NCI-H1930 (cell line): Measurements from ENCODE around the gene ISM1.

ENCODE experiments used
- DNase-seq, 2 experiments: peaks; one replicate each; lab custom pipeline; 2025; lab: John Stamatoyannopoulos, UW

ISM1 gene

DNA sequence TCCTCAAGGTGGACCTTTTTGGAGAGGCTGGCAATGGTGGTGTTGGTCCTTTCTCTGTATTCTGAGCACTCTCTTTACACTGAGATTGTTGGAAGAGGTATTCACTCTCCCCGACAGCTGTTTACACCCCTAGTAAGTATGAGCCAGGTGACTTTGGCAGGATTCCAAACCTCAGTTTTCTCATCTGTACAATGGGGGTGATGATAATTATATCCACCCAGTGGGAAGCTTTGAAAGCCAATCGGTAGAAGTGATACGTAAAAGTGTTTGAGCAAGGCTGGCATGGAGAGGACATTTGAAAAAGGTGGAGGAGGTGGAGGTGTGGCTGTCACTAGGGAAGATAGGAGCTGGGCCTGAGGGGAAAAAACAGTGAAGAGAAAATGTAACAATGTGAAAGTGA lies 35.5 kb downstream of the ISM1 start:
- DNase-seq: no peak

DNA sequence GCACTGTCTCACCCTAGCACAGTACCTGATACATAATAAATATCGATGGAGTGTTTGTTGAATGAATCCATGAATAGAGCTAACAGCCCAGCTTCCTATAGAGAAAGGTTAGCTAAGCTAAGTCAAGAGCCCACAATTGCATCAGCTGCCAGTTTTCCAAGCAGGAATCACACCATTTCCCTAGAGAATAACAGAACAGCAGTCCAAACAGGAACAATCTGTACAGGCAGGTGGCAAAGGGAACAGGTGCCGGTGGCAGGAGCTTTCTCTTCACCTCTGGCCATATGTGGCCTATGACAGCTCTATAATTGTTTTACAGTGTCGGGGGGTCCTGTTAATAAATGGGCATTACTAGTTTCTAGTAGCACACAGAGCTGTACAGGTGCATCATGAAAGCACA lies 38.8 kb downstream of the ISM1 start:
- DNase-seq: peak; percentile 67 to 76

DNA sequence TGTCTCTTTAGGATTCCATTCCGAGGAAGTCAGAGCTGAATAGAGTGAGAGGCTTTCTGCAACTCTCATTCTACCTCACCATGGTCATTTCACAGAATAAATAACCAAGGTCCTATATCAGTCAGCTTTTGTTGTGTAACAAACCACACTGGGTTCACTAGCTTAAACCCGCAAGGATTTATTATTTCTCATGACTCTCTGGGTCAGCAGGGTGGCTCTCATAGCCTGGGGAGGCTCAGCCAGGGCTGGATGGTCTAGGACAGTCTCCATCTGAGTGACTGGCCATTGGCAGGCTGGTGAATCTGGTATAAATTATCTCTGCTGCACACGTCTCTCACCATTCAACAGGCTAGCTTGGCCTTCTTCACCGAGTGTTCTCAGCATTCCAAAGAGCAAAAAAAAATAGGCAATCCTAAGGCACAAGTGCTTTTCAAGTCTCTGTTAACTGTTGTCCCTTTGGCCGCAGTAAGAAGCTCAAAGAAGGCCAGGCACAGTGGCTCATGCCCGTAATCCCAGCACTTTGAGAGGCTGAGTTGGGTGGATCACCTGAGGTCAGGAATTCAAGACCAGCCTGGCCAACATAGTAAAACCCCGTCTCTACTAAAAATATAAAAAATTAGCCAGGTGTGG lies 39.7 kb downstream of the ISM1 start:
- DNase-seq: no peak

DNA sequence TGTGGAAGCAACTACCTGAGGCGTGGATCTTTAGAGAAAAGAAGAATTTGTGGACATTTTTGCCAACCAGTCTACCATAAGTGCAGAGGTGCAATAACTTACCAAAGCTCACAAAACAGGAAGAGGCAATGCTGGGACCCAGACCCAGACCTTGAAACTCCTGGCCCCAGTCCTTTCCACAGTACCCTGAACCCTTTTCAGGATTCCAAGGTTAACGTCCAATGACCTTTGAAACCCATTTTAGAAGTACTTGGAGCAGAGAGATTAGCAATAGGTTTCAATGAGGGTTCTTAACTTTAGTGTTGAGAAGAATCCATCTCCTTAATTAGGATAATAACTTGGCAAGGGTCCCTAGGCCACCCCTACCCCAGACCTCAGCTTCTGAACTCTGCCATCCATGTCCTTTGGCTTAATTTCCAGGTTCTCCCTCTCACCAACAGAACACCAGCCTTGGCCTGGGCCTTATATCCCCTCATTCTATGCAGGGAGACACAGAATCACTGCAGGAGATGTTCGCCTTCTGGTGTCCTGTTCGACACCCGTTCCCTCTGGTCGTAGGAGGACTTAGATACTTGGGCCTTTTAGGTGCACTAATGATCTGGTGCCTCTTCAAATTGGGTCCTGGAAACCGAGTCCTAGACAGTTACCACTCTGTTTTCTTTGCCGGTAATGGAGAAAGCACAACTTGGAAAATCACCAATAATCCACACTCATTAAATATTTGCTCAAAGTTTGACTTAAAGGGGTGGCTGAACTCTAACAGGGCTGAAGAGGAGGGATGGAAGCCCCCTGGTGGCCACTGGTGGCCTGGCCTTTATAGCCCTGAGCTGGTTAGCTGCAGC lies 40.6 kb downstream of the ISM1 start:
- peak; percentile 46 to 57 for DNase-seq

DNA sequence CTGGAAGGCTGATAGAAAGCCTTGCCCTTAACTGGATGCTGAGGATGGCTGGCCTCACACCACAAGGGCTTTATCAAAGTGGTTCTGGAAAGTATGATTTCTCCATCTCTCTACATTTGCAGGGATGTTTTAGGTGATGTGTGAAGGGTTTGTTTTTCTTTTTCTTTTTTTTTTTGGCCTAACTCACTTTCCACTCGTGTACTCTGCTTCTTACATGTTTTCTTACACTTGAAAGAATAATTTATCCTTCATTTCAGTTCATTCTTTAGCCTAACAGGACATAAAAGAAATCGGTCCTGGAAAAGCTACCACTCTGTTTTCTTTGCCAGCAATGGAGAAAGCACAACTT lies 41.2 kb downstream of the ISM1 start:
- DNase-seq: no peak

DNA sequence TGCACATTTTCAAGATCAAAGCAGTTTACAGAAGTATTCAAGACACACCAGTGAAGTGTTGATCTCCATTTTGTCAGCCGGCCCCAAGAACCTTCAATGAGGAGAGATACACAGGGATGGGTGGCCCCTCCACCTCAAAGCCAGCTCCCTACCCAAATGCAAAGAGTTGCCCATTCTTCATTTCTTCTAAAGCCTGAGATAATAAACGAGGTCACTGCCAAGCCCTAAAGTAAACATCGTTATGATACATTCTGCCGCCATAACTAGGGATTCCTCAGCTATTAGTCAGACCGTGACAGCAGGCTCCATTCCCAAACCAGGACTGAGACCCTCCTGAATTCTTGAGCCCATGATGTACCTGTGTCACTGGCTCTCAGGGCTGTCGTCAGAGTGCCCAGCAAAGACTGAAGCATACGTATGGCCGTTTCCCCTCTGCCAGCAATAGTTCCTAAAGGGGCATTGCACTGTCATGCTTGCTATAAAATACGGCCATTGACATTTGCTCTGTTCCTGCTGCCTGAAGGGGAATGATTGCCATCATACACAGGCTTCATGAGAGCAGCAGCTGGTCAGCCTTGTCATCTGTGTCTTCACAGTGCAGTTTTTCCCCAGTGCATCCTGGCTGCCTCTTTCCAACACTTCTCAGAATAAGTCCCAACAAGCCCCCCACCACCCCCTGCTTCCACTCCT lies 41.7 kb downstream of the ISM1 start:
- DNase-seq: no peak

DNA sequence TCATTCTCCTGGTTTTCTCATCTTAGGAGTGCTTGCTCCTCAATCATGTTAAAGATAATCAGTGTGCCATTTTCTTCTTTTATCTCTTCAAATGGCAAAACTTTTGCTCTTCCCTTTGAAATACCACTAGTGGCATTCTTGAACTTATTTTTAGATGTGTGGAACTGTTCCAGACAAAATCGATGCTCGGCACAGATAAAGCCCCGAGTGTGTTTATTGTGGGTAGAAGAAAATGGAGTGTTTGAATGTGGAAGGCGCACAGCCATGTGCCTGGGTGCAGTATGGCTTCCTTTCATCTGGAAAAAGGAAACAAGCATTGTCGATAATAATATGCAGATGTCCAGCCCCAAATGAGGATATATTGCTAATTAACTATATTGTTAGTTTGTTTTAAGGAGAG lies 42.4 kb downstream of the ISM1 start:
- no peak for DNase-seq

DNA sequence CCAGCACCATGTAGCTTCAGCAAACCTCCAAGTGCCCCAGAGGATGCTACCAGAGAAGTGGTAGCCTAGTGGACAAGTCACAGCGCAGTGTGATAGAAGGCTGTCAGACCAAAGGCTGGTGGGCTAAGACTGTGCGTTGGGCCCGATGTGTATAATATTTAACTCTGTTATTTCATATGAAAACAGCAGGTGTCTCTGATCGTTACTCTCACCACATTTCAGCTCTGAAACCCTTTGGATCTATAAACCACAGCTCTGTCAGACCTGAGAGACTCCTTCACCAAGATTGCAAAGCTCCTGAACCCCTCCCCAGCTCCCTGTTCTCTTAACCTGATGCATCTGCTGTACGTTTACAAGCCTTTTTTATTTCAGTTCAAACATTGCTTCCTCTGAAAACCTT lies 43.8 kb downstream of the ISM1 start:
- no peak for DNase-seq

DNA sequence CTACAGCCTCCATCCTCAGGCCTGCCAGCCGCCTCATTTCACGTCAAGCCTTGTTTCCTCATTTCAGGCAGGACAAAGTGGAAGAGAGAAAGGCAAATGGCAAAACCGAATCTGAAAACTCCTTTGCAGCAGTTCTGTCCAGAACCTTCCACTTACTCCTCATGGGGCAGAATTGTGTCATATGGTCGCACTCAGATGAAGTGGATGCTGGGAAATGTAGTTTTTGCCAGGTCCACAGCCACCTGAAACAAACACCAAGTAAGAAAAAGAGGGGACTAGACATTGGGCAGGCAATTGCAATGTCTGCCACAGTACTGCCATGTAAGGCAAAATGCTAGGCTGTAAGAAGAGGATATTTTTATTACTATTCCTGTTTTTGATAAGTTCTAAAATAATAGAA lies 44.9 kb downstream of the ISM1 start:
- no peak for DNase-seq

DNA sequence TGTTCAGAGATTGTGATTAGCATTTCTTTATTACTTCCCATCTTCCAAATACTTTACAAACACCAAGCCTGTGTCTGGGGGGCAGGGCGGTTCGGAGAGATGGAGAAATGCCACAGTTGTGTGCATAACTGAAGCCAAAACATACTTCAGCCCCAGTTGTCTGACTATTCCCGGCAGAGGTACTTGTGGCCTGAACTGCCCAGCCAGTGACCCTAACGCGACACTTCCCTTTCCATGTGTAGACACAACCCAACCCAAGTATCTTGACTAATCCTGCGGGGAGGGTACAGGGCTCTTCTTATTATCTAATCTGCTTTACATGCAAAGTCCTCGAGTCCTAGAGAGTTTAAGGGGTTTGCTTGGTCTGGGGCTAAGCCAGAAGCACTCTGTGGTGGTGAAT lies 46.2 kb downstream of the ISM1 start:
- DNase-seq: no peak

DNA sequence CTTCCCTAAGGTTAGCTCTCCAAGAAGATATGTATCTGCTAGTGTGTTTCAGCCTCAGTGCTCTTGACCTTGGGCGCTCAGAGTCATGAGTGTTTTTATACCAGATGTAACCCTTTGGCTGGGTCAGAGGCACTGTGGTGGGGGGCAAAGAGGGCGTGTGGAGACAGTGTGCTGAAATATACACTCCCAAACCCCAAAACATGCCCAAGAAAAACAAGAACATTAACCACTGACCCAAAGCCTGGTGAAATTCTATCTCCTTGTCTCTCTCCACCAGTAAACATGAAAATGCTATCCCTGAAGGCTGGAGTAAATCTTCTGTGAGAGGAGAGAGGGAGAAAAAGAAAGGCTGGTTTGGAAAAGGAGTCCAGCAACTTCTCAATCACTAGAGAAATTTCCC lies 47.9 kb downstream of the ISM1 start:
- DNase-seq: no peak

DNA sequence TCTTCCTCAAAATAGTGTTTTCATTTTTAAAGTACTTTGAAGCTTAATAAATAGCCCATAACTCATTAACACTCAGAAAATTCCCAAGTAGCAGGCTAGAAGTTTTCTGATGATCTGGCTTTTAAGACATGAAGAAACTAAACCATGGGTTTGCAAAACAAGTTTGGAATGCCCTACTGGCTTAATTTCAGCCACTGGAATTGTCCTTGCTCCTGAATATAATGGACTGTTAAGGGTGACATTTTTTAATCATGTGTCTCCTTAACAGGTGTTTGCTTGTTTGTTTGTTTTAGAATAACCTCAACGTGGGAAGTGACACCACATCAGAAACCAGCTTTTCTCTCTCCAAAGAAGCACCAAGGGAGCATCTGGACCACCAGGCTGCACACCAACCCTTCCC lies 49.1 kb downstream of the ISM1 start:
- no peak for DNase-seq

DNA sequence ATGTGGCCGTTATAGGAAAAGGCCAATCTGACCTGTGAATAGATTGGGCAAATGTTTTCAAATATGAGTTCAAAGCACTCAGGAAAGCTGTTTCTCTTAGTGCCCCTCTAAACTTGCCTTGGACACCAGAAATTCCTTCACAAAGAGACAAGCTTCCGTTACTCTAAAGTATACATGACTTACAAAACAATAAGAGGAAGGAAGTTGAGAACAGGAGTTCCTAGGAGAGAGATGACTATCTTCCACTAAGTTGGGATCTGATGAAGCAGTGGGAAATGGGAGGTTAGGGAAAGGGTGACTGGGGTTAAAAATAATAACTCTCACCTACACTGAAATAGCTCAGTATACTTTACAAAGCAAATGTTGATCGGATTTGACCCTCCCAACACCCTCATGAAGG lies 50.0 kb downstream of the ISM1 start:
- DNase-seq: no peak

DNA sequence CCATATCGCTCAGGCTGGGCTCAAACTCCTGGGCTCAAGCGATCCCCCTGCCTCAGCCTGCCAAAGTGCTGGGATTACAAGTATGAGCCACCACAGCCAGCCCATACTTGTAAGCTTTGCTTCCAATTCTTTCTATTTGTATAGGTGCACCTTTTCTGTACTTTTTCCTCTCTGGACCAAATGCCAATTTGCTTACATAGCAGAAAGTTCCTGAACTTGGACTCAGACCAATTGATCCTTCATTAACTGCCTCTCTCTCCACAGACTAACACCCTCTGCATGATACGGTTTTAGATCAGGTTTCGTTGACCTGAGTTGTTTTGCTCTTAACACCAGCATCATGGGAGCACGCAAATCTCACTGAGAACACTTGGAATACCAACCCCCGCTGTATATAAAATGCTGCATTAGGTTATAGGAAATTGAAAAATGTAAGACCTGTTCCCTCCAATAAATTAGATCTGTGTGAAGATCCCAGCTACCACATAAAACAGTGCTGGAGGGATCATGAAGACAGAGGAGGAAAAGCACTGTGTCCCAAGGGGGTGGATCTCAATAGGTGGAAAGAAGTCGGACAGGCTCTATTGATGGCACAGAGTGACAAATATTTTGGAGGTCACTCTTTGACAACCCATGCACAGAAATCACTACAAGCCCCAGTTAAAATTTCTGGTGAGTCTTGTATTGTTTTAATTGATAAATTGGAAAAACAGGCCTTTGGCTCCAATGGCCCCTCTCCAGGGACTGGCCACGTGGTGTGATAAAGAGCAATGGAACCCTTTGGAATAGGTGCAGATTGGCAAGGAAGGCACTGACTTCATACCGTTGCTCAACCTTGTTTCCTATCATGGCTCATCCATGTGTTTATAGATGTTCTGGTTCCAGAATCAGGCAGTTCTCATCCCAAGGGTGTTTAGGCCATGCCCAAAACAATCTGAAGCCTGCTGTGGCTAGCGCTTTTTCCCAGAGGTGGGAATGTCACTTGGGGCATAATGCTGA lies 51.2 kb downstream of the ISM1 start:
- no peak for DNase-seq

DNA sequence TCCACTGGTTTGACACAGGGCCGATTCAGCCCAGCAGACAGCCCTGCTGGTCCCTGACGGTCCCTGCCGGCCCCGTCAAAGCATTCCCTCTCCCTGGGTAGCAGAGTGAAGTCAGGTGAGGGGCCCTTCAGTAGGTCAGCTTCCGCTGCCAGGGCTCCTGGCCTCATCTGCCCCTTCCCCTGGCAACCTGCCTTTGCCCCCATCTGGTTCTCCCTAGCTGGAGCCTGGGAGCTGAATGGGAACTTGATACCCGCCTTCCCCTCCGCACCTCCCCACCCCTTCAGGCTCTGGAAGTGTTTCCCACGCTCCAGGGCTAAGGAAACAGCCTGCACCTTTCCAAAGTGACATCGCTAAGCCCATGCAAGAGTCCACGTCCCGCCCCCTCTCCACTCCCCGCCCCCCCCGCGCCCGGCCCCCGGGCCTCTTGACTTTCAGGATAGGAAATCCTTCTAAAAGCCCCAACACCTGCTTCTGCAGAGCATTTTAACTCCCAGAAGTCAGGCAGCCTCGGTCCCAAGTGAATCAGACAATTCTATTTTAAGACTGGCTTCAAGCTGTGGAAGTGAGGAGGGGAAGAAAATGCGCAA lies 53.3 kb downstream of the ISM1 start:
- no peak for DNase-seq

DNA sequence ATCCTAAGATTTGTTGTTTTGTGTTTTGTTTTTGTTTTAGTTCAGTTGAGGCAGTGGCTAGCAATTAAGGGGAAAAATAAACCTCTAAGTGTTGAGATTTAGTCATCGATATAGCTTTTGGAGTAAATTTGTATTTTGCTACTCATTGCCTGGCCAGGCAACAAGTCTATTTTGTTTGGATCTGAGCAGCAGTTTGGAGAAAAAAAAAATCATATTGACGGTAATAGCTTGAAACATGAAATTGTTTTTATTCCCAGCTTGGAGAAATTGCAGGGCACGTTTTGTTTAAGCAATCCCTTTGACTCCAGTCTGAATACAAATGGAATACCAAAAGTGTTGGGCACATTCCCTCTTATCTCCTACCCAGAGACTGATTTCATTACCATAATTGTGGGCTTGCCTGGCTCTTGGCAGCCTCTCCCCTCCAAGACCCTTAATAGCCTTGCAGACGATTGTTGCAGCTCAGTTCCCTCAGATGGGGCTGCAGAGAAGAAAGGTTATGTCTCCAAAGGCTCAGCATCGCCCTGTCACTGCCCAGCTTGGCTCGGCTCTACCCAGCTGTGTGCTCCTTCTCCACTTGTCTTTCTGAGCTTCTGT lies 56.0 kb downstream of the ISM1 start:
- no peak for DNase-seq

DNA sequence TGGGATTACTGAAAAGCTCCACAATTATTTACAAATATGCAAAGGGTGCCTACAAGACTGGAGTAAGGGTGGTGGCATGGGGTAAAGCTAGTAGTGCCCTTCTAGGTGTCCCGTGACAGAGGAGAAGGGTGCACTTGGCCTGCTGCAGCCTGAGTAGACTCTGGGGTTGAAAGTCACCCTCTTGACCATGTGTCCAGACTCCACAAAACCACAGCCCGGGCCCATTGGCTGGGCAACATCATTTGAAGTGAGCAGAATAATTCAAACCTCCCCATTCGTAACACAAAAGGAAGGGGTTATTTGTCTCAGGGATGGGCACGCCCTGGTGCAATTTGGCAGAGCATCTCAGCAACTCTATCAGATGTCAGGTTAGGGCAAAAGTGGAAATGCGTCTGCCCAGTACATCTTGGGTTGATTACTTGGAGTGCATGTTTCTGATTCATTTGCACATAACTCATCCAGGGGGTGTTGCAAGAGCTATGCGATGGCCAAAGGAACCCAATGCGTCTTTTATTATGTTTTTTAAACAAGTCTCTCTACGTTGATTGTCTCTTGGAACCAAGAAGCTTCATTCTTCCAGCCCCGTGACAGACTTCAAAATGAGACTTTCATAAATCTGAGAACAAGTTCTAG lies 56.7 kb downstream of the ISM1 start:
- DNase-seq: no peak

DNA sequence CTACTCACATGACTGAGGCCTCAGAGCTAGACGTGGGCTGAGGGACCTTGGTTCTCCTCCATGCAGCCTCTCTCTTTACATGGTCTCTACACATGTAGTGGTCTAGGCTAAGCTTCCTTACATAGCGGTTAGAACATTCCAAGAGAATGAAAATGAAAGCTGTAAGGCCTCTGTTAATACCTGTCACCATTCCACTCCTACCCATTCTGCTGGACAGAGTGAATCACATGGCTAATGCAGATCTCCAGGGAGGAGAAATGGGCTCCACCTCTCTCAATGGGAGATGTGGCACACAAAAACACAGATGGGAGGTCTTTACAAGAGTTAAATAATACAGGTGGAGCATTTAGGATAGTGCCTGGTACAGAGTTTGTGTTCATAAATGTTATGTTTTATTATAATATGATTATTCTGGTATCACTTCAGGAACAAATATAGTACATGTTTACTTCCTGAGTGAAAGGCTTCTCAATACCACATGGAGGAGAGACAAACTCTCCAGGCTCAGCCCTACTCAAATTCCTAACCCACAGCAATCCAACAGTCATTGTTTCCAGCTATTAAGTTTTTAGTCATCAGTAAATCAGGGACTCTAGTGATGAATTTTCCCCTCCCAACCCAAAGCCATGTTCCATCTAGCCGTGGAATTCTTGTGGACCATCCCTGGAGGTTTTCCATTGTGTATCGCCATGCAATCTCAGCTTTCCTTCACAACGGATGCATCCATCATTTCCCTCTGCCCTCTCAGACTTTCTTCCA lies 57.9 kb downstream of the ISM1 start:
- DNase-seq: no peak

DNA sequence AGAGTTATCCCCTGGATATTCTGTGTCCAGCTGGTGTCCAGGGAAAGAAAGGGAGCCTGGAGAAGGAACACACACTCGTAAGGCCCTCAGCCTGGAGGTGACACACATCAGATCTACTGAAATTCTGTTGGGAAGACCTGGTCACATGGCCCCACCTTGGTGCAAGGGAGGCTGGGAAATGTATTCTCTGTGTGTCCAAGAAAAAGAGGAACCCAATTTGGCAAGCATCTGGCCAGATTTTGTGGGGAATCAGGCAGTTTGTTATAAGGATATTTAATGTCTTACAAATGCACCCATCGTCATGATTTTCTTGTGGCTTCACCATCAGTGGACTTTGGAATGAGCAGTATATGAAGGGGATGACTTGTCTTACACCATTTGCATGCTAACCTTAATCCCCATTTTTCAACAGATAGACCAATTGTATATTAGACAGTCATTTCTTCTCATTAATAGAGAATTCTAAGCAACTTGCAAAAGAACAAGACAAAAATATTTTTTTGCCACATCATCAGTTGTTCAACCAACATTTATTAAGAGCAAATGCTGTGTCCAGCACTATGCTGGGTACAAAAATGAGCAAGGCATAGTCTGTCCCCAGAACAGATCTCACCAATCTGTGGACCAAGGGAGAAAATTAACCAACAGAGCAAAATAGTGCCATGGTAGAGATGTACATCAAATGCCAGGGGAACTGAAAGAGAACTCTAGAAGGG lies 59.7 kb downstream of the ISM1 start:
- DNase-seq: no peak
